NCI-H146 (cell line): Measurements from ENCODE around the gene PCNT.

Experiments
- DNase-seq: peaks from one replicate; lab custom pipeline; 2025; lab: John Stamatoyannopoulos, UW

The PCNT gene

GRCh38 chr21:46329796-46330195, 5.8 kb downstream of the PCNT start:
- DNase-seq, result no peak

GRCh38 chr21:46334351-46335140, 10.6 kb downstream of the PCNT start:
- no peak for DNase-seq

GRCh38 chr21:46336603-46337002, 12.6 kb downstream of the PCNT start:
- no peak for DNase-seq

GRCh38 chr21:46340998-46341397, 17.0 kb downstream of the PCNT start:
- DNase-seq, result no peak

- DNase-seq, result no peak
Observed at GRCh38 chr21:46344219-46344915, 20.4 kb downstream of the PCNT start.

GRCh38 chr21:46345861-46346260, 21.9 kb downstream of the PCNT start:
- DNase-seq, result no peak

GRCh38 chr21:46346296-46347202, 22.6 kb downstream of the PCNT start:
- no peak for DNase-seq

- no peak for DNase-seq
Observed at GRCh38 chr21:46347203-46347550, 23.2 kb downstream of the PCNT start.

- DNase-seq, result no peak
Observed at GRCh38 chr21:46347791-46348381, 23.9 kb downstream of the PCNT start.

- DNase-seq, result no peak
Observed at GRCh38 chr21:46349134-46349760, 25.3 kb downstream of the PCNT start.

- DNase-seq, result no peak
Observed at GRCh38 chr21:46350571-46350970, 26.6 kb downstream of the PCNT start.

GRCh38 chr21:46350981-46351380, 27.0 kb downstream of the PCNT start:
- no peak for DNase-seq

- no peak for DNase-seq
Observed at GRCh38 chr21:46351476-46352163, 27.7 kb downstream of the PCNT start.

GRCh38 chr21:46352164-46352515, 28.2 kb downstream of the PCNT start:
- no peak for DNase-seq

- no peak for DNase-seq
Observed at GRCh38 chr21:46352913-46353312, 29.0 kb downstream of the PCNT start.

GRCh38 chr21:46354046-46354445, 30.1 kb downstream of the PCNT start:
- DNase-seq, result no peak

- DNase-seq, result no peak
Observed at GRCh38 chr21:46354518-46354917, 30.6 kb downstream of the PCNT start.

- DNase-seq, result no peak
Observed at GRCh38 chr21:46355161-46356004, 31.4 kb downstream of the PCNT start.

GRCh38 chr21:46356005-46356338, 32.0 kb downstream of the PCNT start:
- no peak for DNase-seq
